ENCODE results near the gene PLAGL2. TPM values are rescaled to one million over a fixed set of nuclear protein-coding genes. Genes with fewer than 3 reads are reported as not detected.

The PLAGL2 gene
- polyA plus RNA-seq, 1 donor from 2014 or later = 2.7 TPM

GRCh38 chr20:32240205-32240604, 32.7 kb upstream of the PLAGL2 start:
- H3K4me3 ChIP-seq (ENCODE audit: low read length) = no peak overlapping the region
- no peaks in the 10 kb centered on the region for H4K20me1 ChIP-seq (ENCODE audit: insufficient read depth)
- no peaks in the 10 kb centered on the region for H3F3A ChIP-seq (ENCODE audit: insufficient read depth, low read length, poor library complexity, severe bottlenecking)
- no peaks in the 10 kb centered on the region for H3K36me3 ChIP-seq (ENCODE audit: insufficient read depth, low read length)
- no peaks in the 10 kb centered on the region for H3K79me2 ChIP-seq (replicated peaks; ENCODE audit: insufficient read depth, low read length)
- no peaks in the 10 kb centered on the region for H3K9me3 ChIP-seq (ENCODE audit: low read length)
- TF ChIP-seq TAF1 (IDR thresholded peaks at IDR 0.05; ENCODE audit: low read depth) = no peak
- no peak for TF ChIP-seq EP300 (conservative IDR thresholded peaks at IDR 0.05; ENCODE audit: poor library complexity, severe bottlenecking)
- no peak for TF ChIP-seq RAD21 (conservative IDR thresholded peaks at IDR 0.05)
- no peak for TF ChIP-seq REST (IDR thresholded peaks at IDR 0.05; ENCODE audit: borderline replicate concordance)
- no peak for TF ChIP-seq EZH2 (IDR thresholded peaks at IDR 0.05; ENCODE audit: borderline replicate concordance, insufficient read depth, low read length, poor library complexity, severe bottlenecking)
- peak; percentile 19 for TF ChIP-seq SMC3 (conservative IDR thresholded peaks at IDR 0.05; ENCODE audit: poor library complexity)
- TF ChIP-seq MXI1 (conservative IDR thresholded peaks at IDR 0.05; ENCODE audit: poor library complexity, severe bottlenecking) = no peak
- H3K9ac ChIP-seq (ENCODE audit: low read length) = no peak overlapping the region
- H3K9me2 ChIP-seq (ENCODE audit: insufficient read depth, low read length) = no peaks in the 10 kb centered on the region
- no peak overlapping the region for H2AFZ ChIP-seq (ENCODE audit: low read depth, low read length)
- H3K27me3 ChIP-seq (ENCODE audit: insufficient read depth, low read depth, low read length) = no peaks in the 10 kb centered on the region
- no peak overlapping the region for H3K4me2 ChIP-seq (ENCODE audit: low read length)
- H3K27ac ChIP-seq (ENCODE audit: low read length) = no peak overlapping the region

GRCh38 chr20:32238483-32239425, 31.2 kb upstream of the PLAGL2 start:
- no peak overlapping the region for H3K9ac ChIP-seq (ENCODE audit: low read length)
- no peaks in the 10 kb centered on the region for H3K79me2 ChIP-seq (replicated peaks; ENCODE audit: insufficient read depth, low read length)
- no peaks in the 10 kb centered on the region for H3K9me2 ChIP-seq (ENCODE audit: insufficient read depth, low read length)
- TF ChIP-seq EZH2 (IDR thresholded peaks at IDR 0.05; ENCODE audit: borderline replicate concordance, insufficient read depth, low read length, poor library complexity, severe bottlenecking) (no peak), SMC3 (conservative IDR thresholded peaks at IDR 0.05; ENCODE audit: poor library complexity) (no peak), TAF1 (IDR thresholded peaks at IDR 0.05; ENCODE audit: low read depth) (no peak), POLR2AphosphoS5 (IDR thresholded peaks at IDR 0.05) (no peak), MXI1 (conservative IDR thresholded peaks at IDR 0.05; ENCODE audit: poor library complexity, severe bottlenecking) (no peak), REST (IDR thresholded peaks at IDR 0.05; ENCODE audit: borderline replicate concordance) (no peak), EP300 (conservative IDR thresholded peaks at IDR 0.05; ENCODE audit: poor library complexity, severe bottlenecking) (no peak), RAD21 (conservative IDR thresholded peaks at IDR 0.05) (no peak)
- TF ChIP-seq, protein P1, sequence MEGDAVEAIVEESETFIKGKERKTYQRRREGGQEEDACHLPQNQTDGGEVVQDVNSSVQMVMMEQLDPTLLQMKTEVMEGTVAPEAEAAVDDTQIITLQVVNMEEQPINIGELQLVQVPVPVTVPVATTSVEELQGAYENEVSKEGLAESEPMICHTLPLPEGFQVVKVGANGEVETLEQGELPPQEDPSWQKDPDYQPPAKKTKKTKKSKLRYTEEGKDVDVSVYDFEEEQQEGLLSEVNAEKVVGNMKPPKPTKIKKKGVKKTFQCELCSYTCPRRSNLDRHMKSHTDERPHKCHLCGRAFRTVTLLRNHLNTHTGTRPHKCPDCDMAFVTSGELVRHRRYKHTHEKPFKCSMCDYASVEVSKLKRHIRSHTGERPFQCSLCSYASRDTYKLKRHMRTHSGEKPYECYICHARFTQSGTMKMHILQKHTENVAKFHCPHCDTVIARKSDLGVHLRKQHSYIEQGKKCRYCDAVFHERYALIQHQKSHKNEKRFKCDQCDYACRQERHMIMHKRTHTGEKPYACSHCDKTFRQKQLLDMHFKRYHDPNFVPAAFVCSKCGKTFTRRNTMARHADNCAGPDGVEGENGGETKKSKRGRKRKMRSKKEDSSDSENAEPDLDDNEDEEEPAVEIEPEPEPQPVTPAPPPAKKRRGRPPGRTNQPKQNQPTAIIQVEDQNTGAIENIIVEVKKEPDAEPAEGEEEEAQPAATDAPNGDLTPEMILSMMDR (IDR thresholded peaks at IDR 0.05; ENCODE audit: poor library complexity, severe bottlenecking) = no peak
- H3K4me3 ChIP-seq (ENCODE audit: low read length) = no peak overlapping the region
- H3K4me2 ChIP-seq (ENCODE audit: low read length) = no peak overlapping the region
- no peaks in the 10 kb centered on the region for H3F3A ChIP-seq (ENCODE audit: insufficient read depth, low read length, poor library complexity, severe bottlenecking)
- no peaks in the 10 kb centered on the region for H3K9me3 ChIP-seq (ENCODE audit: low read length)
- H2AFZ ChIP-seq (ENCODE audit: low read depth, low read length) = no peak overlapping the region
- no peak overlapping the region for H3K27ac ChIP-seq (ENCODE audit: low read length)
- no peaks in the 10 kb centered on the region for H4K20me1 ChIP-seq (ENCODE audit: insufficient read depth)
- no peaks in the 10 kb centered on the region for H3K27me3 ChIP-seq (ENCODE audit: insufficient read depth, low read depth, low read length)
- peaks cover 3% of the 10 kb centered on the region for H3K36me3 ChIP-seq (ENCODE audit: insufficient read depth, low read length)

Measured in neural cell (in vitro differentiated cells).